Measurements from ENCODE around the gene LZTR1. TPM values are rescaled to one million over a fixed set of nuclear protein-coding genes. Genes with fewer than 3 reads are reported as not detected.

The LZTR1 gene
- total and polyA plus RNA-seq, 4 donors: 7.9 to 32.5 (median 13.2) TPM

GRCh38 chr22:21015466-21016006 lies 33.4 kb downstream of the LZTR1 start:
- no peak for DNase-seq (ENCODE audit: low spot score)
- TF ChIP-seq HNF4G (IDR thresholded peaks at IDR 0.05) (no peak), YY1 (IDR thresholded peaks at IDR 0.05) (no peak), RAD21 (IDR thresholded peaks at IDR 0.05) (no peak), TAF1 (conservative IDR thresholded peaks at IDR 0.05) (no peak), MAX (IDR thresholded peaks at IDR 0.05) (no peak), GABPA (IDR thresholded peaks at IDR 0.05 in 1 of 2, conservative IDR thresholded peaks at IDR 0.05 in 1 of 2) (no peak), CTCF (IDR thresholded peaks at IDR 0.05; ENCODE audit: low read depth, low read length, missing input control) (no peak), NR2F2 (IDR thresholded peaks at IDR 0.05) (no peak), HNF4A (conservative IDR thresholded peaks at IDR 0.05) (no peak)
- Histone ChIP-seq H3K27ac (ENCODE audit: low read depth in 1 of 2, low read length in 2 of 2) (no peak overlapping the region), H3K36me3 (ENCODE audit: control insufficient read depth in 4 of 4, insufficient read depth in 3 of 4, low read depth in 1 of 4, low read length in 3 of 4) (no peaks in the 10 kb centered on the region), H3K9ac (ENCODE audit: low read depth in 1 of 2, low read length in 2 of 2) (no peak overlapping the region), H3K27me3 (ENCODE audit: control insufficient read depth in 4 of 4, insufficient read depth in 4 of 4, low read length in 3 of 4) (no peaks in the 10 kb centered on the region), H3K4me1 (ENCODE audit: control insufficient read depth in 4 of 4, insufficient read depth in 4 of 4, low read length in 3 of 4) (peaks cover 0 to 7% (median 3%) of the 10 kb centered on the region in 4 donors), H3K9me3 (ENCODE audit: control insufficient read depth in 4 of 4, low read length in 3 of 4) (no peaks in the 10 kb centered on the region), H3K4me3 (ENCODE audit: low read depth in 1 of 3, low read length in 3 of 3) (no peak overlapping the region)
- WGBS: 79% methylated on average over 10 of the region's 10 CpGs

GRCh38 chr22:21016644-21017420 lies 34.7 kb downstream of the LZTR1 start:
- Histone ChIP-seq H3K9ac (ENCODE audit: low read depth in 1 of 2, low read length in 2 of 2) (no peak overlapping the region), H3K27me3 (ENCODE audit: control insufficient read depth in 4 of 4, insufficient read depth in 4 of 4, low read length in 3 of 4) (no peaks in the 10 kb centered on the region), H3K27ac (ENCODE audit: low read depth in 1 of 2, low read length in 2 of 2) (no peak overlapping the region), H3K36me3 (ENCODE audit: control insufficient read depth in 4 of 4, insufficient read depth in 3 of 4, low read depth in 1 of 4, low read length in 3 of 4) (no peaks in the 10 kb centered on the region), H3K9me3 (ENCODE audit: control insufficient read depth in 4 of 4, low read length in 3 of 4) (no peaks in the 10 kb centered on the region), H3K4me1 (ENCODE audit: control insufficient read depth in 4 of 4, insufficient read depth in 4 of 4, low read length in 3 of 4) (peaks cover 0 to 7% (median 3%) of the 10 kb centered on the region in 4 donors), H3K4me3 (ENCODE audit: low read depth in 1 of 3, low read length in 3 of 3) (no peak overlapping the region)
- no peak for TF ChIP-seq FOXA2 (IDR thresholded peaks at IDR 0.05)
- TF ChIP-seq MAX (IDR thresholded peaks at IDR 0.05): no peak
- TF ChIP-seq NR2F2 (IDR thresholded peaks at IDR 0.05): no peak
- TF ChIP-seq ATF3 (IDR thresholded peaks at IDR 0.05): no peak
- TF ChIP-seq HNF4G (IDR thresholded peaks at IDR 0.05): no peak
- TF ChIP-seq FOXA1 (IDR thresholded peaks at IDR 0.05): no peak
- no peak for TF ChIP-seq RXRA (IDR thresholded peaks at IDR 0.05)
- TF ChIP-seq TAF1 (conservative IDR thresholded peaks at IDR 0.05): no peak
- TF ChIP-seq REST (IDR thresholded peaks at IDR 0.05): no peak
- no peak for TF ChIP-seq HNF4A (conservative IDR thresholded peaks at IDR 0.05)
- no peak for TF ChIP-seq YY1 (IDR thresholded peaks at IDR 0.05)
- 87% methylated on average over 13 of the region's 13 CpGs for WGBS
- DNase-seq (ENCODE audit: low spot score): no peak

All from liver (tissue), 9 donors.